DOHH2 (cell line): ENCODE results near the gene LENG9.

ENCODE experiments used
- CTCF ChIP-seq: fragments of 200-600 bp; sonication (generic); IDR thresholded peaks from one replicate; pipeline ENCODE4 v1.5.1; 2014; ENCODE audit warnings: antibody characterized with exemption, mild to moderate bottlenecking, low read depth, low read length; ENCODE audit not compliant: poor library complexity, severe bottlenecking
- EZH2phosphoT487 ChIP-seq: fragments of 200-600 bp; sonication (generic); IDR thresholded peaks from 2 replicates; pipeline ENCODE4 v1.6.1; 2017; ENCODE audit warnings: borderline replicate concordance, mild to moderate bottlenecking, antibody characterized with exemption, low read length, moderate library complexity, mixed read lengths

GRCh38 chr19:54421521-54421920 is 42.1 kb downstream of the LENG9 start:
- TF ChIP-seq CTCF (no peak), EZH2phosphoT487 (no peak)
